Measurements from ENCODE around the gene RYR1.

GRCh38 chr19:38448225-38448624 is 14.7 kb downstream of the RYR1 start:
- TF ChIP-seq, protein P1, sequence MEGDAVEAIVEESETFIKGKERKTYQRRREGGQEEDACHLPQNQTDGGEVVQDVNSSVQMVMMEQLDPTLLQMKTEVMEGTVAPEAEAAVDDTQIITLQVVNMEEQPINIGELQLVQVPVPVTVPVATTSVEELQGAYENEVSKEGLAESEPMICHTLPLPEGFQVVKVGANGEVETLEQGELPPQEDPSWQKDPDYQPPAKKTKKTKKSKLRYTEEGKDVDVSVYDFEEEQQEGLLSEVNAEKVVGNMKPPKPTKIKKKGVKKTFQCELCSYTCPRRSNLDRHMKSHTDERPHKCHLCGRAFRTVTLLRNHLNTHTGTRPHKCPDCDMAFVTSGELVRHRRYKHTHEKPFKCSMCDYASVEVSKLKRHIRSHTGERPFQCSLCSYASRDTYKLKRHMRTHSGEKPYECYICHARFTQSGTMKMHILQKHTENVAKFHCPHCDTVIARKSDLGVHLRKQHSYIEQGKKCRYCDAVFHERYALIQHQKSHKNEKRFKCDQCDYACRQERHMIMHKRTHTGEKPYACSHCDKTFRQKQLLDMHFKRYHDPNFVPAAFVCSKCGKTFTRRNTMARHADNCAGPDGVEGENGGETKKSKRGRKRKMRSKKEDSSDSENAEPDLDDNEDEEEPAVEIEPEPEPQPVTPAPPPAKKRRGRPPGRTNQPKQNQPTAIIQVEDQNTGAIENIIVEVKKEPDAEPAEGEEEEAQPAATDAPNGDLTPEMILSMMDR (IDR thresholded peaks at IDR 0.05; ENCODE audit: insufficient read depth, low read depth, low read length): no peak
- no peak for TF ChIP-seq EZH2 (IDR thresholded peaks at IDR 0.05; ENCODE audit: insufficient read depth, low read length)

Measured in astrocyte (in vitro differentiated cells and primary cell).